Measurements from ENCODE around the gene SPEF1.

SPEF1 gene

GRCh38 chr20:3786665-3787323 lies 5.5 kb upstream of the SPEF1 start, which contains the start of gene CENPB:
CENPB (minus strand) TSS chr20:3786740; CDS start chr20:3786483, 257 bp downstream.
- H3K4me3 ChIP-seq (ENCODE audit: low read depth, low read length) = peak within 1 kb of the TSS; percentile 71
- peak; percentile 43 for TF ChIP-seq CTCF (conservative IDR thresholded peaks at IDR 0.05; ENCODE audit: low read depth, low read length)
- DNase-seq (ENCODE audit: low read depth) = peak; percentile 84

GRCh38 chr20:3786126-3786484 lies 4.9 kb upstream of the SPEF1 start:
- no peak for TF ChIP-seq CTCF (conservative IDR thresholded peaks at IDR 0.05; ENCODE audit: low read depth, low read length)
- H3K4me3 ChIP-seq (ENCODE audit: low read depth, low read length) = peak overlapping the region; percentile 71
- peak; percentile 74 for DNase-seq (ENCODE audit: low read depth)

GRCh38 chr20:3785240-3786125 lies 4.2 kb upstream of the SPEF1 start:
- no peak for TF ChIP-seq CTCF (conservative IDR thresholded peaks at IDR 0.05; ENCODE audit: low read depth, low read length)
- peak overlapping the region; percentile 71 for H3K4me3 ChIP-seq (ENCODE audit: low read depth, low read length)
- no peak for DNase-seq (ENCODE audit: low read depth)

- peak overlapping the region; percentile 8 for H3K4me3 ChIP-seq (ENCODE audit: low read depth, low read length)
- no peak for DNase-seq (ENCODE audit: low read depth)
- no peak for TF ChIP-seq CTCF (conservative IDR thresholded peaks at IDR 0.05; ENCODE audit: low read depth, low read length)
These were observed 3.6 kb upstream of the SPEF1 start for GRCh38 chr20:3784863-3785239.

GRCh38 chr20:3784216-3784853 lies 3.1 kb upstream of the SPEF1 start:
- peak overlapping the region; percentile 8 for H3K4me3 ChIP-seq (ENCODE audit: low read depth, low read length)
- DNase-seq (ENCODE audit: low read depth) = no peak
- no peak for TF ChIP-seq CTCF (conservative IDR thresholded peaks at IDR 0.05; ENCODE audit: low read depth, low read length)

GRCh38 chr20:3783511-3784195 lies 2.4 kb upstream of the SPEF1 start:
- no peak for DNase-seq (ENCODE audit: low read depth)
- no peak for TF ChIP-seq CTCF (conservative IDR thresholded peaks at IDR 0.05; ENCODE audit: low read depth, low read length)
- no peak overlapping the region for H3K4me3 ChIP-seq (ENCODE audit: low read depth, low read length)

Measured in choroid plexus epithelial cell (primary cell).